ENCODE data around the gene CYP2E1.
A peak's percentile ranks its signal among the peaks of the same experiment; 100 is the strongest.

Gene CYP2E1

DNA sequence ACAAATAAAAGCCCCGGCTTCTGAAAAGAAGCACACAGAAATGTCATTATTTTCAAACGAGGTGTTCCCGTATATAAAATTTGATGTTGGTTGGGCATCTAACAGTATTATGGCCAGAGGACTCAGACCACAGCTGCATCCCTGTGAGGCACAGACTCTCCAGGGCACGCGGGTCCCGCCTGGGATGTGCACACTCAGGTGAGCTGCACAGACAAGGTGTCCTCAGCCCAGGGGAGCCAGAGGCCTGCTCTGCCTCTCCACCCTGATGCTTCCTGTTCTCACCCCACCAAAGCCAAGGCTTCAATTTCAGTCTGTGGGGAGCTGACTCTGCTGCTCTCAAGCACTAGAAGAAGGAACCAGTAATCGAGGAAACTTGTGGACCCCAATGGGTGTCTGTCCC, 1.7 kb upstream of the CYP2E1 start:
- H3K36me3 ChIP-seq (replicated peaks), result no peaks in the 10 kb centered on the region
- H3K4me3 ChIP-seq (ENCODE audit: low read depth, low read length), result no peak overlapping the region
- H3K27ac ChIP-seq, result no peak overlapping the region
- no peak for DNase-seq
- peaks cover 36% of the 10 kb centered on the region for H3K27me3 ChIP-seq (replicated peaks)
- TF ChIP-seq, protein P1, sequence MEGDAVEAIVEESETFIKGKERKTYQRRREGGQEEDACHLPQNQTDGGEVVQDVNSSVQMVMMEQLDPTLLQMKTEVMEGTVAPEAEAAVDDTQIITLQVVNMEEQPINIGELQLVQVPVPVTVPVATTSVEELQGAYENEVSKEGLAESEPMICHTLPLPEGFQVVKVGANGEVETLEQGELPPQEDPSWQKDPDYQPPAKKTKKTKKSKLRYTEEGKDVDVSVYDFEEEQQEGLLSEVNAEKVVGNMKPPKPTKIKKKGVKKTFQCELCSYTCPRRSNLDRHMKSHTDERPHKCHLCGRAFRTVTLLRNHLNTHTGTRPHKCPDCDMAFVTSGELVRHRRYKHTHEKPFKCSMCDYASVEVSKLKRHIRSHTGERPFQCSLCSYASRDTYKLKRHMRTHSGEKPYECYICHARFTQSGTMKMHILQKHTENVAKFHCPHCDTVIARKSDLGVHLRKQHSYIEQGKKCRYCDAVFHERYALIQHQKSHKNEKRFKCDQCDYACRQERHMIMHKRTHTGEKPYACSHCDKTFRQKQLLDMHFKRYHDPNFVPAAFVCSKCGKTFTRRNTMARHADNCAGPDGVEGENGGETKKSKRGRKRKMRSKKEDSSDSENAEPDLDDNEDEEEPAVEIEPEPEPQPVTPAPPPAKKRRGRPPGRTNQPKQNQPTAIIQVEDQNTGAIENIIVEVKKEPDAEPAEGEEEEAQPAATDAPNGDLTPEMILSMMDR (IDR thresholded peaks at IDR 0.05; ENCODE audit: low read depth, low read length, missing control alignments), result no peak
- in situ Hi-C loops (cut with HindIII; ENCODE audit: low pct_ligation_motif_present, low sequenced_read_pairs), result no loop called here

DNA sequence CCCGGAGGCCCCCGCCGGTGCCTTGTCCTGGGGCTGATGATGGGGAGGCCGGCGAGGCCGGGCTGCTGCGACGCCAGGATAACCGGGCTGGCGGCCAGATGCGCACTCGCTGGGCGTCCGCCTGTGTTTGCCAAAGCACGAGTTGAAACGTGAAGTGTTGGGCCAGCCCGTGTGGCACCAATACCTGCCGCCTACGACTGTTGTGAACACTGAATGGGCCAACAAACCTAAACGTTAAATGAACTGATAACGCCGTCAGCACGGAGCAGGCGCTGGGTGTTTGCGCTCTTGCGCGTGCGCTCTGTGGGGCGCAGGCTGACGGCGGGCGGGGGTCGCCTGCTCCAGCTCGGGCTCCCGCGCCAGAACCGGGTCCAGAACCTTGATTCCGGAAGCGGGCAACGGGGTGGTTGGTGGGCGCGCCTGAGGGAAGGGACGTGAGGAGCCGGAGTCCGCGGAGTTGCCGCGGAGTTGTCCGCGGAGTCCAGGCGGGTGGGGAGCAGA, 658 bp downstream of the CYP2E1 start:
- H3K27me3 ChIP-seq (replicated peaks), result peaks cover 39% of the 10 kb centered on the region
- in situ Hi-C loops (cut with HindIII; ENCODE audit: low pct_ligation_motif_present, low sequenced_read_pairs), result no loop called here
- DNase-seq, result no peak
- TF ChIP-seq, protein P1 (IDR thresholded peaks at IDR 0.05; ENCODE audit: low read depth, low read length, missing control alignments), result no peak
- no peaks in the 10 kb centered on the region for H3K36me3 ChIP-seq (replicated peaks)
- H3K4me3 ChIP-seq (ENCODE audit: low read depth, low read length), result no peak overlapping the region
- no peak overlapping the region for H3K27ac ChIP-seq

DNA sequence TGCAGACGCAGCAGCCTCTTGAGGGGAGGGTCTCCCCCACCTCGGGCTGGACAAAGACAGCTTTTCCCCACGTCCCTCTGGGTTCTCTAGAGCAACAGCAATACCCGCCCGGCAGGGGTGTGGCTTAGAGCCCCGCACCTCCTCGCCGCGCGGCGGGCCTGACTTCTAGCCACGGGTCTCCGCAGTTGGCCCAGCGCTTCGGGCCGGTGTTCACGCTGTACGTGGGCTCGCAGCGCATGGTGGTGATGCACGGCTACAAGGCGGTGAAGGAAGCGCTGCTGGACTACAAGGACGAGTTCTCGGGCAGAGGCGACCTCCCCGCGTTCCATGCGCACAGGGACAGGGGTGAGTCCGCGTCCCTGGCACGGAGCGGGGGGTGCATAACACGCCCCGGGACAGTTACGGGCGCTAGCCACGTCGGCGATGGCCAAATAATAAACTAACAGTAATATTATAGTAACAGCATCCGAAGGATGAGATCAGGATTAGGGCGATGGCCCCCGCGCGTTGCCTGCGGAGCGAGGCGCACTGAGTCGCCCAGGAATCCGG, 1.2 kb downstream of the CYP2E1 start:
- in situ Hi-C loops (cut with HindIII; ENCODE audit: low pct_ligation_motif_present, low sequenced_read_pairs), result no loop called here

DNA sequence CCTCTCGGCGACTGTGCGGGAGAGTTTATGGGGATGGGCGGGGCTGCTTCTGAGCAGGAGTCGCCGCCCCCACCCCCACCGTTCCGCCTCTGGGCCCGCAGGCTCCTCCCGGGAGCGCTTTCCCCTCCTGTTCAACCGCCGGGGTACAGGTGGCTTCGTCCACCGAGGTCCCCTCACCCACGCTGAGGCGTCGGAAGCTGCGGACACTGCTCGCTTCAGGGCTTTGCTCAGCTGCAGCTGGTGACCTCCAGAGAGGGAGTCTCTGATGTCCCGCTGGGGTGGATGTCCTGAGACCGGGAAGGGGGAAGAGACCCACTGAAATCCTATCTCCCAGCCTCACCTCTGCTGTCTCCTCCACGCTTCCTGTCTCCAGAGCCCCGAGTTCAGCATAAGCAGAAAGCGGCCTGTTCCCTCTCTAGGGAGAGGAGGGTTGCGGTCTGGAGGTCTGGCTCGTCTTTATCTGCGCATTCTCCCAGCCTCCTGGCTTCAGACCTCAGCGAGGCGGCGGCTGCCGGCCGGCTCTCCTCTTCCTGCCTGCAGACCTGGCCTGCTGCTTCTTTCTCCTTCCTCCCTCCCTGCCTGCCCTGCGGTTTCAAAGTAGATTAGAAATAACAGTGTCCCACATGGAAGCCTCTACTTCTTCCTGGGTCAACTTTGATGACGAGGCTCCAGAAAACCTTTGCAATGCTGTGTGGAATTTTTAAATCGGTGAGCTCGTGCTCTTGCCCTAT, 1.8 kb downstream of the CYP2E1 start:
- in situ Hi-C loops (cut with HindIII; ENCODE audit: low pct_ligation_motif_present, low sequenced_read_pairs), result no loop called here
- TF ChIP-seq, protein P1 (IDR thresholded peaks at IDR 0.05; ENCODE audit: low read depth, low read length, missing control alignments), result no peak
- Histone ChIP-seq H3K27ac (no peak overlapping the region), H3K4me3 (ENCODE audit: low read depth, low read length) (no peak overlapping the region), H3K36me3 (replicated peaks) (no peaks in the 10 kb centered on the region), H3K27me3 (replicated peaks) (peaks cover 39% of the 10 kb centered on the region)
- DNase-seq, result peak; percentile 4

More for the DNA sequence above, 1.2 kb downstream of the CYP2E1 start:
- H3K36me3 ChIP-seq (replicated peaks), result no peaks in the 10 kb centered on the region
- no peak overlapping the region for H3K27ac ChIP-seq
- DNase-seq, result no peak
- peaks cover 39% of the 10 kb centered on the region for H3K27me3 ChIP-seq (replicated peaks)
- H3K4me3 ChIP-seq (ENCODE audit: low read depth, low read length), result no peak overlapping the region
- TF ChIP-seq, protein P1 (IDR thresholded peaks at IDR 0.05; ENCODE audit: low read depth, low read length, missing control alignments), result no peak

DNA sequence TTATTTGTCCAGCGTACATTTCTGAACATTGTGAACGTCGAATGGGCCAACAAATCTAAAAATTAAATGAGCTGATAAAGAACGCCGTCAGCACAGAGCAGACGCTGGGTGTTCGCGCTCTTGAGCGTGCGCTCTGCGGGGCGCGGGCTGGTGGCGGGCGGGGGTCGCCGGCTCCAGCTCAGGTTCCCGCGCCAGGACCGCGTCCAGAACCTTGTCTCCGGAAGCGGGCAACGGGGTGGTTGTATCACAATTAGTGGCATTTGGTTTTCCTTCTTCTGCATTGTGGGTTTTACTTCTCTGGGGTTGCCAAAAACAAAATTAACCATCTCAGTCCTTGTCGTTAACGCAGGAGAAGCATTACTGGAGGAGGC, 2.4 kb downstream of the CYP2E1 start:
- no peaks in the 10 kb centered on the region for H3K36me3 ChIP-seq (replicated peaks)
- H3K4me3 ChIP-seq (ENCODE audit: low read depth, low read length), result no peak overlapping the region
- H3K27me3 ChIP-seq (replicated peaks), result peaks cover 39% of the 10 kb centered on the region
- TF ChIP-seq, protein P1 (IDR thresholded peaks at IDR 0.05; ENCODE audit: low read depth, low read length, missing control alignments), result no peak
- in situ Hi-C loops (cut with HindIII; ENCODE audit: low pct_ligation_motif_present, low sequenced_read_pairs), result no loop called here
- H3K27ac ChIP-seq, result no peak overlapping the region
- no peak for DNase-seq
